Gastroesophageal sphincter (tissue), 4 donors: ENCODE measurements around the gene BCOR. TPM values are rescaled to one million over a fixed set of nuclear protein-coding genes. Genes with fewer than 3 reads are reported as not detected.

Source experiments
- ATAC-seq: fragments of 150-250 bp; one replicate; pipeline ENCODE4 v1.9.1; 2016; ENCODE audit warnings: mild to moderate bottlenecking, moderate library complexity
- H3K27ac ChIP-seq, 4 donors: fragments of 200-600 bp; sonication (generic) in 3 of 4; 1 replicate in 3 of 4; 2 replicates in 1 of 4; pipeline ENCODE4 v1.5.1; 2016 to 2019
- H3K27me3 ChIP-seq: fragments of 200-600 bp; sonication (generic); one replicate; pipeline ENCODE4 v1.5.1; 2019
- H3K36me3 ChIP-seq, 2 donors: fragments of 200-600 bp; sonication (generic); one replicate each; pipeline ENCODE4 v1.5.1; 2019; ENCODE audit warnings: control low read depth in 1 of 2
- H3K4me1 ChIP-seq, 3 donors: fragments of 200-600 bp; sonication (generic); 1 replicate in 2 of 3; 2 replicates in 1 of 3; pipeline ENCODE4 v1.5.1; 2016 to 2019; ENCODE audit warnings: control low read depth in 2 of 3
- H3K4me3 ChIP-seq, 2 donors: fragments of 200-600 bp; sonication (generic); one replicate each; pipeline ENCODE4 v1.5.1; 2019; ENCODE audit warnings: mild to moderate bottlenecking in 1 of 2, moderate library complexity in 1 of 2
- H3K9me3 ChIP-seq, 3 donors: fragments of 200-600 bp; sonication (generic); one replicate each; pipeline ENCODE4 v1.5.1; 2017 to 2019; ENCODE audit warnings: control low read depth in 2 of 3
- CTCF ChIP-seq, 4 experiments: fragments of 200-600 bp in 2 of 4; fragments of 450-650 bp in 2 of 4; sonication (generic) in 1 of 4; IDR thresholded peaks; one replicate each; pipeline ENCODE4 v1.5.1; 2017 to 2019; ENCODE audit warnings: antibody characterized with exemption in 4 of 4, mild to moderate bottlenecking in 2 of 4, moderate library complexity in 2 of 4
- EP300 ChIP-seq: sonication (generic); formaldehyde crosslinking; IDR thresholded peaks from one replicate; pipeline ENCODE4 v1.6.1; 2017; ENCODE audit warnings: antibody characterized with exemption, mild to moderate bottlenecking
- POLR2A ChIP-seq, 2 donors: fragments of 450-650 bp; IDR thresholded peaks; one replicate each; pipeline ENCODE4 v1.6.1; 2017; ENCODE audit warnings: antibody characterized with exemption in 2 of 2, mild to moderate bottlenecking in 2 of 2, moderate library complexity in 1 of 2
- POLR2AphosphoS5 ChIP-seq: sonication (generic); formaldehyde crosslinking; IDR thresholded peaks from one replicate; pipeline ENCODE4 v1.6.1; 2017; ENCODE audit warnings: antibody characterized with exemption
- WGBS, 2 donors: methylation state at CpG; one replicate each; pipeline ENCODE4 v1.1.5; 2018; ENCODE audit warnings: low coverage in 1 of 2; 5-methylcytosine and 5-hydroxymethylcytosine counted together
- total RNA-seq, 4 donors: library from RNA; depleted of rRNA; stranded (reverse); fragments of >200 nt; gene quantifications; one replicate each; pipeline ENCODE4 v1.1.0, GENCODE V29; 2016

The BCOR gene
- total RNA-seq, 4 donors from 2014 or later, result 18.4 to 27.4 (median 21.4) TPM

- no peak for ATAC-seq
- TF ChIP-seq CTCF (IDR thresholded peaks at IDR 0.05) (no peak), EP300 (no peak), POLR2A (IDR thresholded peaks at IDR 0.05) (no peak)
- H3K27ac ChIP-seq, result no peak overlapping the region
- peaks cover 0 to 71% of the 10 kb centered on the region in 2 donors for H3K36me3 ChIP-seq
- H3K9me3 ChIP-seq, result no peaks in the 10 kb centered on the region
- peaks cover 0 to 6% (median 0%) of the 10 kb centered on the region in 3 donors for H3K4me1 ChIP-seq
- 93% methylated on average over 15 of the region's 26 CpGs; no CpG with 5 or more reads in 1 of the 2 donors for WGBS, 2 donors
- no peak overlapping the region for H3K4me3 ChIP-seq
- H3K27me3 ChIP-seq, result no peaks in the 10 kb centered on the region
These were observed 24.2 kb downstream of the BCOR start for GRCh38 chrX:40073439-40074054.

- ATAC-seq, result no peak
- 80% methylated on average over 4 of the region's 9 CpGs; no CpG with 5 or more reads in 1 of the 2 donors for WGBS, 2 donors
- Histone ChIP-seq H3K4me1 (peaks cover 0 to 6% (median 0%) of the 10 kb centered on the region in 3 donors), H3K27me3 (no peaks in the 10 kb centered on the region), H3K27ac (no peak overlapping the region), H3K36me3 (peaks cover 0 to 75% of the 10 kb centered on the region in 2 donors), H3K4me3 (no peak overlapping the region), H3K9me3 (no peaks in the 10 kb centered on the region)
- TF ChIP-seq POLR2AphosphoS5 (no peak), CTCF (IDR thresholded peaks at IDR 0.05) (no peak), EP300 (no peak)
These were observed 25.5 kb downstream of the BCOR start for GRCh38 chrX:40072246-40072645.

GRCh38 chrX:40068048-40068447, 29.7 kb downstream of the BCOR start:
- H3K36me3 ChIP-seq, result peaks cover 0 to 60% of the 10 kb centered on the region in 2 donors
- no peaks in the 10 kb centered on the region for H3K9me3 ChIP-seq
- no peak for TF ChIP-seq POLR2AphosphoS5
- TF ChIP-seq CTCF (IDR thresholded peaks at IDR 0.05), result no peak
- no peak for TF ChIP-seq EP300
- no peak for TF ChIP-seq POLR2A (IDR thresholded peaks at IDR 0.05)
- no peak overlapping the region for H3K4me3 ChIP-seq
- 80 to 92% methylated on average over 1 to 3 of the region's 4 CpGs for WGBS, 2 donors
- ATAC-seq, result no peak
- H3K27me3 ChIP-seq, result no peaks in the 10 kb centered on the region
- no peak overlapping the region for H3K27ac ChIP-seq
- H3K4me1 ChIP-seq, result peaks cover 0 to 7% (median 0%) of the 10 kb centered on the region in 3 donors

- 50 to 79% methylated on average over 2 of the region's 3 CpGs for WGBS, 2 donors
These were observed 31.1 kb downstream of the BCOR start for GRCh38 chrX:40066700-40067099.

More at GRCh38 chrX:40066700-40067099, 31.1 kb downstream of the BCOR start:
- no peak overlapping the region for H3K4me3 ChIP-seq
- no peak overlapping the region for H3K27ac ChIP-seq
- H3K4me1 ChIP-seq, result peaks cover 0 to 19% (median 0%) of the 10 kb centered on the region in 3 donors
- no peak for ATAC-seq
- TF ChIP-seq EP300 (no peak), POLR2A (IDR thresholded peaks at IDR 0.05) (no peak), CTCF (IDR thresholded peaks at IDR 0.05) (no peak), POLR2AphosphoS5 (no peak)
- no peaks in the 10 kb centered on the region for H3K27me3 ChIP-seq
- H3K36me3 ChIP-seq, result peaks cover 0 to 62% of the 10 kb centered on the region in 2 donors
- H3K9me3 ChIP-seq, result no peaks in the 10 kb centered on the region
